Measurements from ENCODE around the gene PAOX. TPM values are rescaled to one million over a fixed set of nuclear protein-coding genes. Genes with fewer than 3 reads are reported as not detected.

PAOX gene
- total RNA-seq, 1 donor from 2014 or later, result 8.8 TPM

- no peak for DNase-seq (ENCODE audit: low read depth, low spot score)
Observed at GRCh38 chr10:133438711-133439273, 59.7 kb downstream of the PAOX start.

- DNase-seq (ENCODE audit: low read depth, low spot score), result no peak
Observed at GRCh38 chr10:133439517-133440461, 60.7 kb downstream of the PAOX start.

- no peak for DNase-seq (ENCODE audit: low read depth, low spot score)
Observed at GRCh38 chr10:133440633-133441285, 61.7 kb downstream of the PAOX start.

Other genes starting within 250 kb of the PAOX start
- not detected in 2 replicates for gene KNDC1, start 219.0 kb upstream of the PAOX start, total RNA-seq
- gene UTF1, start 149.0 kb upstream of the PAOX start, total RNA-seq, result not detected in 2 replicates
- not detected in 2 replicates for gene VENTX, start 141.4 kb upstream of the PAOX start, total RNA-seq
- gene ADAM8, start 102.4 kb upstream of the PAOX start, total RNA-seq, result 0.33 and 0.46 TPM in 2 replicates
- 59.4 and 60.9 TPM in 2 replicates for gene TUBGCP2, start 70.4 kb upstream of the PAOX start, total RNA-seq
- 27.4 and 40.4 TPM in 2 replicates for gene ZNF511, start 70.3 kb upstream of the PAOX start, total RNA-seq
- not detected in 2 replicates for gene CALY, start 42.4 kb upstream of the PAOX start, total RNA-seq
- not detected in 2 replicates for gene PRAP1, start 31.9 kb upstream of the PAOX start, total RNA-seq
- gene FUOM, start 21.2 kb upstream of the PAOX start, total RNA-seq, result 9.3 and 32.9 TPM in 2 replicates
- 60.3 and 63.4 TPM in 2 replicates for gene ECHS1, start 5.9 kb upstream of the PAOX start, total RNA-seq
- gene MTG1, start 14.9 kb downstream of the PAOX start, total RNA-seq, result 46.0 and 56.7 TPM in 2 replicates
- not detected in 2 replicates for gene SPRN, start 45.4 kb downstream of the PAOX start, total RNA-seq
- 0.25 and 0.73 TPM in 2 replicates for gene SCART1, start 74.7 kb downstream of the PAOX start, total RNA-seq
- gene CYP2E1, start 148.1 kb downstream of the PAOX start, total RNA-seq, result 0.13 TPM in 1 of 2 replicates, not detected in the other
- 0.21 TPM in 1 of 2 replicates, not detected in the other for gene SYCE1, start 186.3 kb downstream of the PAOX start, total RNA-seq
- not detected in 2 replicates for gene FRG2B, start 247.5 kb downstream of the PAOX start, total RNA-seq

All from pulmonary artery endothelial cell (primary cell).